KOPT-K1 (cell line): Measurements from ENCODE around the gene PARD6A.

Experiments
- H3K27ac ChIP-seq: fragments of 200-600 bp; sonication (generic); 2 replicates; pipeline ENCODE4 v1.5.1; 2016; ENCODE audit warnings: antibody characterized with exemption, mild to moderate bottlenecking, low read depth, low read length; ENCODE audit not compliant: poor library complexity, severe bottlenecking
- H3K36me3 ChIP-seq: fragments of 200-600 bp; sonication (generic); 2 replicates; pipeline ENCODE4 v1.5.1; 2017; ENCODE audit warnings: antibody characterized with exemption, mild to moderate bottlenecking, low read length, moderate library complexity; ENCODE audit not compliant: insufficient read depth
- H3K9me3 ChIP-seq: fragments of 200-600 bp; sonication (generic); 2 replicates; pipeline ENCODE4 v1.5.1; 2017; ENCODE audit warnings: antibody characterized with exemption, low read length, mild to moderate bottlenecking; ENCODE audit not compliant: insufficient read depth, poor library complexity, severe bottlenecking

PARD6A gene

DNA sequence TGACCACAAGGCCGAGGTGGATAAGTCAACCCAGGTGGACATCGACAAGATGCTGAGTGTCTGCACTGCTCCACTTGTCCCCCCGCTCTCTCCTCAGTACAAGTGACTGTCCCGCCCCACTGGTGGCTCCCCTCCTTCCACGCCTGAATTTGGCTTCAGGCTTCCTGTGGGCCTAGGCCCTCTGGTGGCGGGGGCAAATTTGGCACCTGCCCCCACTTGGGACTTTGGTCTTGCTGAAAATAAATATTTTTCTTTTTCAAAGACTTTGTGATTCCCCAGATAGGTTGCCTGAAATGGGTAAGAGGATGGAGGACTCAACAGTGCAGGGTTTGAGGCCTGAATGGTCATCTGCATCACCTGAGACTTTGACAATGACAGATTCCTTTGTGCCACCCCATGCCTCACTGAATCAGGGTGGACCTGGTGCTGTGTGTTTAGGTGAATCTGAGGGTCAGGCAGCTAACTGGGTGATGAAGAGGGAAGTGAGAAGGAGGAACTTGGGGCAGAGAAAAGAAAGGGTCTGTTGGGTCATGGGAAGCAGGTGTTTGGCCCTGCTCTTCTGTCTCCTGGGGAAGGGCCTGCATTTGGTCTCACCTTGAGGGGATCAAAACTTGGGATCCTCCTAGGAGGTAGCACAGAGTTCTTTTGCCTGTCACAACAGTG, 7.9 kb downstream of the PARD6A start:
- Histone ChIP-seq H3K9me3 (no peaks in the 10 kb centered on the region), H3K36me3 (no peaks in the 10 kb centered on the region), H3K27ac (no peak overlapping the region)

DNA sequence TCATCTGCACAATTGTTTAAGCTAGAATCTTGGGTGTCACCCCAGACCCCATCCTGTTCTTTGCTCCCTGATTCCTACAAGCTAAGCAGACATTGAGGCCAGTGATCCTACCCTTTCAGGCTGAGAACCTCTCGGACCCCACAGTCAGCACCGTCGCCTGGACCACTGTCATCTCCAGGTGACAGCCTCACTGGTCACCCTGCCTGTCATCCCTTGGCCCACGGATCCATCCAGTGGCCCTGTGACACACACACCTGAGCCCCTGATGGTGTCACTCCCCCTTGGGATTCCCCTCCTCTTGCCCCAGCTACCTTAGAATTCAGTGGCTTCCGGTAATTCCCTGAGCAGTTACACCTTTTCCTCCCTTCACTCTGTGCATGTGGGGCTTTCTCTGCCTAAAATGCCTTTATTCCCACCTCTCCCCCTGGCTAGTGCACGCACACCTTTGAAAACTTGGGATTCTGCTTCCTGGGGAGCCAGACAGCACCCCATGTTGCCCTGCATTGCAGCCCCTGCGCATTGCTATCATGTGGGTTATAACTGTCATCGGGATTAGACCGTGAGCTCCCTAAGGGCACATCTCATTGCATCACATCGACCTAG, 8.8 kb downstream of the PARD6A start:
- Histone ChIP-seq H3K27ac (no peak overlapping the region), H3K36me3 (peaks cover 2% of the 10 kb centered on the region; the same call in 1 of the 2 replicates), H3K9me3 (no peaks in the 10 kb centered on the region)

DNA sequence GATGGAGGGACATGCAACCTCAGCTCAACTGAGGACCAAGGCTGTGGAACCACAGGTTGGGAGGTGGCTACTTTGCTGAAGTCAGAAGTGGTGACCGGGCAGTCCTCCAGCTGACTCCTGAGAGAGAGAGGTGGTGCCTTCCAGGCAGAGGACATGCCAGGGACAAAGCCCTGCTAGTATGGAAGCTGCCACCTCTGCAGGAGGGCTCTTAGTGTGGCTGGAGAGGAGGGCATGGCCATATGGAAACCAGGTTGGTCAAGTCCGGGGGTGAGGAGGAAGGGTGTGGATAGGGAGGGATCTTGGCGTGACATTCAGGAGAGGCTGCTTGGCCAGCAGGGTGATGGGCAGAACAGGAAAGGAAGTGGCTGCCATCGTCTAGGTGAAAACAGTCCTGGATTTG, 11.5 kb downstream of the PARD6A start:
- Histone ChIP-seq H3K27ac (no peak overlapping the region), H3K9me3 (no peaks in the 10 kb centered on the region), H3K36me3 (peaks cover 19% of the 10 kb centered on the region; the same call in 1 of the 2 replicates)

DNA sequence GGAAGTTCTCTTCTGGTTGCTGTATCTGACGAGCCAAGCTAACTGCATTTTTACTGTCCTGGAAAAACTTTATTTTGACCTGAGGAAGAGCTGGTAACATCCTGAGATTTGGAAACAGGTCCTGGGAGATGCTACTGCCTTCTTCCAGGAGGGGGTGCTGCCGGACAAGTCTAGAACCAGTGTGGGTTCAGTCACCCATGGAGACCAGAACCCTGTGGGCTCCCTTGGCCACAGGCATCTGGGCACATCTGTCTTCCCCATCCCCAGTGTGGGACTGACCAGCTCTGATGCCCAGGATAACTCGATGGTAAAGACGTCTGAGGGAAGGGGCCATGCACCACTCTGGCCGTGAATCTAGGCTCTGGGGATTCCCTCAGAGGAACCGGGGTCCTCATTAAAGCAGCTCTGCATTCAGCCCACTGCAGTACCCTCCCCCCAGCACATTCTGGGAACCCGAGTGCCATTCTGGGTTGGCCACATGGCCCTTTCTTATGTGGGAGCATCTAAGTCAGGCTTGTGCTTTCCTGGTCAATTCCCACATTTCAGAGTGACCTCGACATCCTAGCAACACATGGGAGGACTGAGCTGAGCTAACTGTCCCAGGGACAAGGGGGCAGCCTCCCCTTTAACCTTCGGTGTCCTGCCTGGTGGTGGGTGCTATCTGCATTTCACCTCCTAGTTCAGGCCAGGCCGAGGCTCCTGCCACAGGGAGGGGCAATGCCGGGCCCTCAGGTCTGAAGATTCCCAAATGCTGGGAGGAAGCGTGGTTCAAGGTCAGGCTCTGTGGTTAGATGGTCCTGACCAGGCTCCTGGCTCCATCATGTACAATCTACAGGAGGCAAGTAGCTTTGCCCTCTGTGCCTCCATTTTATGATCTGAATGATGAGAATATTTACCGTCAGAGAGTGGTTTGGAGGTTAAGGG, 12.2 kb downstream of the PARD6A start:
- Histone ChIP-seq H3K9me3 (no peaks in the 10 kb centered on the region), H3K36me3 (peaks cover 19% of the 10 kb centered on the region; the same call in 1 of the 2 replicates), H3K27ac (no peak overlapping the region)

DNA sequence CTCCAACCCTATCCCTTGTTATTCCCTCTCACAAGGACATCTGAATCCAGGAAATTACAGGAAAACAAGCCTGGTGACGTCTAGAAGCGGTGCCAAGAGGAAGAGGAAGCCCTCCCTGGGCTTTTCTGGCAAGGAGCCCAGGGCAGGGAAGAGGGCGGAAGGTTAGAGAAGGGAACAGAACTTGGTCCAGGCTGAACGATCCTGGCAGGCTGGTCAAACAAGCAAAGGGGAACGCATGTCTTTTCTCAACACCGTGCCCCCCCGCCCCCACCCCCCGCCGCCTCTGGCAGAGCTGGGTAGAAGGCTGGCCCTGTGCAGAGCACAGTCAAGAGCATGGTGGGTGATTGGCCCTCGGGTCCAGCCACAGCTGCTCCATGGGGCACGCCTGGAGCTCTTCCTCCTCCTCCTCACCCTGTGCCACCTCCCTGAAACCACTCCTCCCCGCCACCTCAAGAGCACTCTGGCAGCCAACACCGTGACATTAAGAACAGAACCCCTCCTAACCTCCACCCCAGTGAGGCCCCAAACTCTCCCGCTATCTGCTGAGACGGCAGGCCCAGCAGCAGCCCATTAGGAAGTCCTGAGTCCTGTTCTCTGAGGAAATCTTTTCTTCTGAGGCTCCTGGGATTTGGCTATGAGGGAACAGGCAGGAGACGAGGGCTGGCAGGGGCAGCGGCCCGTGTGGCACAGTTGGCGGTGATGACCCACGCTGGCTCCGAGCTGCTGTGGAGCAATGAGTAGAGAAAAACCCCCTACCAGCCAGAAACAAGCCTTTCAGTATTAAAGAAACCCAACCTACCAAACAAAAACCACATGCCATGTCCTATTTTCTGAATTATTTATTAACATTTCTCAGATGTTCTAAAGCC, 13.2 kb downstream of the PARD6A start:
- Histone ChIP-seq H3K9me3 (no peaks in the 10 kb centered on the region), H3K27ac (no peak overlapping the region), H3K36me3 (peaks cover 24% of the 10 kb centered on the region; the same call in 1 of the 2 replicates)

DNA sequence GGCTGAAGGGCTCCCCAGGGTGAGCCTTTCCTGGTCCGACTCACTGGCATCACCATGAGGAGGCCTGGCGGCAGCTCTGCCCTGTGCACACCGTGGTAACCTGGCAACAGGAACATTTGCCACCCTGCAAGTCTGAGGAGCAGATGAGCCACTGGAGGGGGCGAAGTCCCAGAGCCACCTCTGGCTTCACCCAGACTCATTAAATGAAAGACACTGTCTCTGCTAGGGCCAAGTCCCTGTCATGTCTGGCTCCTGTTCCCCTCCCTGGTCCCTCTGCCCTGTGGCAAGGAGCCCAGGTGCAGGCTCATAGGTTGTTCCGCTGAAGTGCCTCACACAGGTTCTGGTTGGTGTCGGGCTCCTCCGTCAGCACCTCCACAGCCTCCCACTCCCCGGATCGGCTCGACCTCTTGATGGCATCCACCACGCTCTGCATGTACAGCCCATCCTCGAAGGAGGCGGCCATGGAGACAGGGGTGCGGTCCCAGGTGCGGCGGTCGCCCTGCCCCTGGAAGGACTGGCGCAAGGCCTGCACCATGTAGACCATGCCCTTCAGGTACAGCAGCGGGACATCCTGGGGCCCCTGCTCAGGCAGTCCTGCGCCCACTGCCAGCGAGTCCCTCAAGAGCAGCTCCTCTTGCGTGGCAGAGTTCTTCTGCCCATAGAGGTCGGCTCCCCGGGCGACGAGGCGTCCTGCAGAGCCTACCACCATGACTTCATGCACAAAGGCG, 14.3 kb downstream of the PARD6A start:
- H3K27ac ChIP-seq, result no peak overlapping the region

DNA sequence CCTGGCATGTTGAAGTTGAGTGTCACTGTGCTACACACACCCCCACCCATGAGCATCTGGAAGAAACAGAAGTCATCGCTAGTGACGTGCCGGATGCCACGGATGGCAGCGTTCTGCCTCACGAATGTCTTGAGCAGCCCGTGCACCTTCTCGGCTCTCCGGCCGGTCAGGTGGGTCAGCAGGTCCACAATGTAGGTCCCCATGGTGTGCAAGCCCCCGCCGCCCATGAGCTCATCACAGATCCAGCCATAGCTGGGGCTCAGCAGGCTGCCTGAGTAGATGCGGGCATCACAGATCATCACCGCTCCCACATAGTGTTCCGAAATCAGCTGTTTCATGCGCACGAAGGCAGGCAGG, 14.8 kb downstream of the PARD6A start:
- Histone ChIP-seq H3K36me3 (peaks cover 34% of the 10 kb centered on the region; the same call in 1 of the 2 replicates), H3K27ac (no peak overlapping the region), H3K9me3 (no peaks in the 10 kb centered on the region)

More for the DNA sequence above, 14.3 kb downstream of the PARD6A start:
- Histone ChIP-seq H3K36me3 (peaks cover 29% of the 10 kb centered on the region; the same call in 1 of the 2 replicates), H3K9me3 (no peaks in the 10 kb centered on the region)

DNA sequence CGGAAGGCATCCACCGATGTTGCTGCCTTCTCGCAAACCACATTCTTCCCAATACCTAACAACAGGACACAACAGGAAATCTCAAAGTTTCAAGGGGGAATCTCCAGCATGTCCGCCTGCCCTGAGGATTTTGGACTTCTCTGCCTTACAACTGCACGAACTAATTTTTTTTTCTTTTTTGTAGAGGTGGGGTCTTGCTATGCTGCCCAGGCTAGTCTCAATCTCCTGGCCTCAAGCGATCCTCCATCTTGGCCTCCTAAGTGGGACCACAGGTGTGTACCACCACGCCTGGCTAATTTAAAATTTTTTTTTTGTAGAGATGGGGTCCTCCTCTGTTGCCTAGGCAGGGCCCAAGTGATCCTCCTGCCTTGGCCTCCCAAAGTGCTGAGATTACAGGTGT, 15.2 kb downstream of the PARD6A start:
- Histone ChIP-seq H3K27ac (no peak overlapping the region), H3K9me3 (no peaks in the 10 kb centered on the region), H3K36me3 (peaks cover 37% of the 10 kb centered on the region; the same call in 1 of the 2 replicates)

DNA sequence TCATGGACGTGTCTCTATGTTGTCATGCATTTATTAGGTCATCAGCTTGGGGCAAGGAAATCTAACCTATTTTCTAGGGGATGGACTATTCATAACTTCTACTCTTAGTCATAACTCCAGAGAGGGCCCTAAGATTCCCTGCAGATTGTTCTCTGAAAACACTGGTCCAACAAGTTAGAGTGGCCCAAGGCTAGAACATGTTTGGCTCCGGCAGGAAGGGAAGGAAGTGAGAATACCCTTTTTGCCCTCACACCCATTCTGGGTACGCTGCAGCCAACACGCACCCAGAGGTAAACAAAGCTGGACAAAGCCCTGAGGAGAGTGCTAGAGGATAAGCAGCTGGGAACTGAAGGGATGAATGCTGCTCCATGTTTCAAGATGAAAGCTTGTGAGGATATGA, 15.8 kb downstream of the PARD6A start:
- H3K27ac ChIP-seq, result no peak overlapping the region
- peaks cover 41% of the 10 kb centered on the region; the same call in 1 of the 2 replicates for H3K36me3 ChIP-seq
- no peaks in the 10 kb centered on the region for H3K9me3 ChIP-seq

DNA sequence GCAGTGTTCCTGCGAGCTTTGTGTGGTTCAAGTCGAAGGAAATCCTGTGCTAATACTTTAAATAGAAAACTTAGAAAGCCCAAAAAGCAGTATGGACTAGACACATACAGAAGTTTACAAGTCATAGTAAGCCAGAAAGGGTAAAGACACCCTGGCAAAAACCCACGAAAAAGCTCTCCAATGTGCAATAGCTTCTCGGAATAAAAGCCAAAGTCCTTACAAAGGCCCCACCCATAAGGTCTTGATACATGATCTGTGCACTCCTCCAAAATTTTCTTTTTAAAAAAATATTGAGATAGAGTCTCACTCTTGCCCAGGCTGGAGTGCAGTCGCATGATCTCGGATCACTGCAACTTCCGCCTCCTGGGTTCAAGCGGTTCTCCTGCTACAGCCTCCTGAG, 16.2 kb downstream of the PARD6A start:
- Histone ChIP-seq H3K27ac (no peak overlapping the region), H3K36me3 (peaks cover 45% of the 10 kb centered on the region; the same call in 1 of the 2 replicates), H3K9me3 (no peaks in the 10 kb centered on the region)

DNA sequence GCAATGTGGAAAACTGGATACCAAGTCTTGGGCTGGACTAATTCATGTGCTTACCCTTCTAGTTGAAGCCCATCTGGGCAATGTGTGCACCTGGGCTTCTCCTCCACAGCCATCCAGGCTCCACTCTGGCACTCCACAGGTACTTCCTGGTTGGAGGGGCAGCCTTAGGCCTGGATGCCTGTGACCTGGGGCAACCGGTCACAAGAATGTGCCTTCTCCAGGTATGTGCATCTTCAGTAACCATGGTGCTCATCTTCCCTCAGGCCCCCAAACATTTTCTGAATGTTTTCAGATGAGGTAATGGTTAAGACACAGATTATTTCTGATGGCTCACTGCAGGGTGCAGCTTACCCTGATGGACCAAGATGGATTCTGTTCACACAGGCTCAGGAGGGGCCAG, 17.0 kb downstream of the PARD6A start:
- no peaks in the 10 kb centered on the region for H3K9me3 ChIP-seq
- no peak overlapping the region for H3K27ac ChIP-seq
- peaks cover 50% of the 10 kb centered on the region for H3K36me3 ChIP-seq

DNA sequence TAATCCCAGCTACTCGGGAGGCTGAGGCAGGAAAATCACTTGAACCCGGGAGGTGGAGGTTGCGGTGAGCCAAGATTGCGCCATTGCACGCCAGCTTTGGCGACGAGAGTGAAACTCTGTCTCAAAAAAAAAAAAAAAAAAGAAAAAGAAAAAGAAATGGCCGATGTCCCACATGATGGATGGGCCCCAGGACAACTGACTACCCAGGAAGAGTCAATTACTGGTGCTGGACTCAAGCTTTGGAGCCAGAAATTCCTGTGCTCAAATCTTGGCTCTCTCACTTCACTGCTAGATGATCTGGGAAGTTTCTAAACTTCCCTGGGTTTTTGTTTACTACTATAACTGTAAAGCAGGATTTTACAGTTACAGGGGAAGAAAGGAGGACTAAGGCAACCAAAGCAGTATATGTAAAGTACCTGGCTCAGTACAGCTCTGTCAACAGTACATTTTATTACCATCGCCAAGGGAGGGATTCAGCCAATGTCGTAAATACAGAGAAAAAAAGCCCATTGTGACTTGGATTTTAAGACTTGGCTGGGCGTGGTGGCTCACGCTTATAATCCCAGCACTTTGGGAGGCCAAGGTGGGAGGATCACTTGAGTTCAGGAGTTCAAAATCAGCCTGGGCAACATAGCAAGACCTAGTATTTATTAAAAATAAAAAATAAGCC, 17.7 kb downstream of the PARD6A start:
- no peak overlapping the region for H3K27ac ChIP-seq
- peaks cover 58% of the 10 kb centered on the region for H3K36me3 ChIP-seq
- no peaks in the 10 kb centered on the region for H3K9me3 ChIP-seq

DNA sequence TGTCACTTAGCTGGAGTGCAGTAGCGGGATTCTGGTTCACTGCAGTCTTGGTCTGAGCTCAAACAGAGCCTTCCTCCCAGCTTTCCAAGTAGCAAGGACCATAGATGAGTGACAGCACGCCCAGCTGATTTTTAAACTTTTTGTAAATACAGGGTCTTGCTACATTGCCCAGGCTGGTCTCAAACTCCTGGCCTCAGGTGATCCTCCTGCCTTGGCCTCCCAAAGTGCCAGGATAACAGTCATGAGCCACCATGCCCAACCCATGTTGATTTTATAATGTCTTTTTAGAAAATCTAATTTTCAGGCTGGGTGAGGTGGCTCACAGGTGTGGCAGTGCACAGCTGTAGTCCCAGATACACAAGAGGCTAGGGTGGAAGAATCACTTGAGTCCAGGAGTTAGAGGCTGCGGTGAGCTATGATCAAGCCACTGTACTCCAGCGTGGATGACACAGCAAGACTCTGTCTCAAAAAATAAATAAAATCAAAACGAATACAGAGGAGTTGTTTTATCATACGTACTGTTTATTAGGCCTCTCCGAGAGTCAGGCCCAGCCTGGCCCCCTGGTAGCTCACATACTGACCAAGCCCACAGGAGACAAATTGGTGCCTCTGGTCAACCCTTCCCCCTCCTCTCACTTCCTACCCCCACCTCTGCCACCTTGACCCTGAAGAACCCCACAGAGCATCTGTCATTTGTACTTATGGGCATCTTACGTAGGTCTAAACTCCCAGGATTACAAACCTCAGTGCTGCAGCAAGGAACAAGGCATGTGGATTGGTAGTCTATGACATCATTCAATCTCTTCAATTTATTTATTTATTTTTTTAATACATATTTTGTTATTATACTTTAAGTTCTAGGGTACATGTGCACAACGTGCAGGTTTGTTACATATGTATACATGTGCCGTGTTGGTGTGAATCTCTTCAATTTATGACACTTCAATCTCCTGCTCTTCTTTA, 19.5 kb downstream of the PARD6A start:
- Histone ChIP-seq H3K36me3 (peaks cover 66% of the 10 kb centered on the region), H3K27ac (no peak overlapping the region), H3K9me3 (no peaks in the 10 kb centered on the region)
